A549 (cell line): ENCODE measurements around the gene TMTC2. TPM values are rescaled to one million over a fixed set of nuclear protein-coding genes. Genes with fewer than 3 reads are reported as not detected.

Experiments
- ATAC-seq, 2 experiments: fragments of 200-7000 bp in 1 of 2; fragments of >200 bp in 1 of 2; cut with Nextera tagmentation in 1 of 2; cut with Tn5 transposase in 1 of 2; 3 replicates each; pipeline versions ENCODE4 v1.8.0 to v1.9.1; 2018 to 2020; ENCODE audit warnings: mild to moderate bottlenecking in 1 of 2, moderate library complexity in 1 of 2
- CTCF ChIA-PET: fragments of 300-600 bp; sonication (Branson Sonifier 250); formaldehyde crosslinking; extraction: SDS; loops from one replicate; lab custom pipeline; 2021; ENCODE audit warnings: antibody characterized with exemption, inconsistent platforms; lab: Yijun Ruan, JAX
- POLR2A ChIA-PET: fragments of 350-600 bp; formaldehyde crosslinking; extraction: SDS; loops from one replicate; lab custom pipeline; 2021; ENCODE audit warnings: antibody characterized with exemption, inconsistent platforms; lab: Yijun Ruan, JAX
- DNase-seq, 2 experiments: peaks; one replicate each; pipeline versions ENCODE4 v3.0.0 to v3.0.0-alpha.2; 2011 to 2016; ENCODE audit warnings: low read depth in 1 of 2, low spot score in 1 of 2
- FAIRE-seq: peaks from 2 replicates; lab custom pipeline; 2011; peaks lifted over from hg19 to GRCh38; lab: Jason Lieb, UNC
- H3K27ac ChIP-seq, 2 experiments: fragments of >200 bp; sonication (Bioruptor Twin); formaldehyde crosslinking; 3 replicates each; pipeline ENCODE4 v1.5.1; 2016 to 2017
- H3K4me1 ChIP-seq: fragments of >200 bp; sonication (Bioruptor Twin); formaldehyde crosslinking; 3 replicates; pipeline ENCODE4 v1.6.1; 2016
- H3K4me2 ChIP-seq: fragments of >200 bp; sonication (Bioruptor Twin); formaldehyde crosslinking; 3 replicates; pipeline ENCODE4 v1.6.1; 2016
- H3K4me3 ChIP-seq: fragments of >200 bp; sonication (Bioruptor Twin); formaldehyde crosslinking; 3 replicates; pipeline ENCODE4 v1.5.1; 2016
- H3K9me3 ChIP-seq: fragments of >200 bp; sonication (Bioruptor Twin); formaldehyde crosslinking; 3 replicates; pipeline ENCODE4 v1.6.1; 2016
- ATOH8 ChIP-seq: fragments of 250-450 bp; sonication (Bioruptor Pico); IDR thresholded peaks from 2 replicates; pipeline ENCODE4 v1.5.0; 2020; ENCODE audit warnings: low read depth, mild to moderate bottlenecking, moderate library complexity
- BHLHE40 ChIP-seq: IDR thresholded peaks from 2 replicates; pipeline ENCODE4 v1.6.1; 2012; ENCODE audit warnings: low read depth, low read length, inconsistent platforms
- CBX2 ChIP-seq: fragments of 200-600 bp; sonication (generic); IDR thresholded peaks from 2 replicates; pipeline ENCODE4 v1.6.1; 2016; ENCODE audit warnings: low read depth, mild to moderate bottlenecking, borderline replicate concordance
- CEBPB ChIP-seq, 2 experiments: fragments of >200 bp in 1 of 2; sonication (Bioruptor Twin) in 1 of 2; formaldehyde crosslinking in 1 of 2; IDR thresholded peaks; 2 replicates each; pipeline ENCODE4 v1.6.1; 2012 to 2016
- EHMT2 ChIP-seq: fragments of 200-600 bp; sonication (generic); IDR thresholded peaks from 2 replicates; pipeline ENCODE4 v1.6.1; 2016; ENCODE audit warnings: antibody characterized with exemption, low read depth, mild to moderate bottlenecking, moderate library complexity
- EP300 ChIP-seq, 2 experiments: fragments of >200 bp; sonication (Bioruptor Twin); formaldehyde crosslinking; IDR thresholded peaks; 2 replicates in 1 of 2; 3 replicates in 1 of 2; pipeline ENCODE4 v1.6.1; 2016 to 2017
- ESRRA ChIP-seq: fragments of 150-350 bp; IDR thresholded peaks from 2 replicates; pipeline ENCODE4 v1.6.1; 2014; ENCODE audit warnings: mild to moderate bottlenecking, low read length, borderline replicate concordance
- FOSB ChIP-seq: fragments of 250-450 bp; sonication (Bioruptor Pico); IDR thresholded peaks from 2 replicates; pipeline ENCODE4 v1.5.0; 2020; ENCODE audit warnings: mild to moderate bottlenecking, moderate library complexity
- FOXS1 ChIP-seq: fragments of 250-450 bp; sonication (Bioruptor Pico); IDR thresholded peaks from 2 replicates; pipeline ENCODE4 v1.5.0; 2020; ENCODE audit warnings: mild to moderate bottlenecking, moderate library complexity
- GATA3 ChIP-seq: IDR thresholded peaks from 2 replicates; pipeline ENCODE4 v1.6.1; 2012; ENCODE audit warnings: borderline replicate concordance
- HDAC2 ChIP-seq: fragments of 200-600 bp; sonication (generic); IDR thresholded peaks from 2 replicates; pipeline ENCODE4 v1.6.1; 2016
- HOXB5 ChIP-seq: fragments of 250-450 bp; sonication (Bioruptor Pico); IDR thresholded peaks from 2 replicates; pipeline ENCODE4 v1.5.0; 2020; ENCODE audit warnings: mild to moderate bottlenecking, moderate library complexity
- JUNB ChIP-seq: fragments of >200 bp; sonication (Bioruptor Twin); formaldehyde crosslinking; IDR thresholded peaks from 2 replicates; pipeline ENCODE4 v1.6.1; 2016
- MAZ ChIP-seq: fragments of 150-350 bp; IDR thresholded peaks from 2 replicates; pipeline ENCODE4 v1.6.1; 2014; ENCODE audit warnings: antibody characterized with exemption, low read depth, low read length, borderline replicate concordance
- NR3C1 ChIP-seq: fragments of >200 bp; sonication (Bioruptor Twin); formaldehyde crosslinking; IDR thresholded peaks from 3 replicates; pipeline ENCODE4 v1.6.1; 2017
- PHF8 ChIP-seq: fragments of 200-600 bp; sonication (generic); IDR thresholded peaks from 2 replicates; pipeline ENCODE4 v1.6.1; 2016; ENCODE audit warnings: low read depth, mild to moderate bottlenecking, antibody characterized with exemption, moderate library complexity, borderline replicate concordance
- POLR2AphosphoS2 ChIP-seq: conservative IDR thresholded peaks from 2 replicates; pipeline ENCODE4 v1.6.1; 2012; ENCODE audit warnings: low read length, improper control_type of control experiment, inconsistent platforms
- RARB ChIP-seq: fragments of 250-450 bp; sonication (Bioruptor Pico); IDR thresholded peaks from 2 replicates; pipeline ENCODE4 v1.8.0; 2021; ENCODE audit warnings: mild to moderate bottlenecking, moderate library complexity
- RFX5 ChIP-seq: fragments of 450-650 bp; IDR thresholded peaks from 2 replicates; pipeline ENCODE4 v1.7.1; 2014; ENCODE audit warnings: antibody characterized with exemption, mild to moderate bottlenecking, moderate library complexity
- SMC3 ChIP-seq: fragments of >200 bp; sonication (Bioruptor Twin); formaldehyde crosslinking; IDR thresholded peaks from 3 replicates; pipeline ENCODE4 v1.6.1; 2018; ENCODE audit warnings: inconsistent platforms
- SREBF2 ChIP-seq: fragments of 450-650 bp; IDR thresholded peaks from 2 replicates; pipeline ENCODE4 v1.6.1; 2014; ENCODE audit warnings: mild to moderate bottlenecking, moderate library complexity
- TP53 ChIP-seq: fragments of 250-450 bp; sonication (Bioruptor Pico); IDR thresholded peaks from 2 replicates; pipeline ENCODE4 v1.5.0; 2021; ENCODE audit warnings: mild to moderate bottlenecking, moderate library complexity
- ZC3H11A ChIP-seq: fragments of 450-650 bp; IDR thresholded peaks from 2 replicates; pipeline ENCODE4 v1.6.1; 2014; ENCODE audit warnings: antibody characterized with exemption, mild to moderate bottlenecking
- ZFP36 ChIP-seq: fragments of 450-650 bp; IDR thresholded peaks from 2 replicates; pipeline ENCODE4 v1.6.1; 2014; ENCODE audit warnings: borderline replicate concordance; ENCODE audit not compliant: partially characterized antibody
- WGBS: methylation state at CpG from one replicate; pipeline ENCODE4 v1.1.6; 2017; ENCODE audit errors: missing lambda C conversion rate; 5-methylcytosine and 5-hydroxymethylcytosine counted together
- polyA plus RNA-seq, 4 experiments: library from polyadenylated mRNA; depleted of rRNA in 3 of 4; stranded (reverse); fragments of >200 nt; fragmentation: RNase III in 1 of 4; extraction: RNeasy Plus Mini Kit Qiagen cat#74134 plus additional on column Dnase treatment in 1 of 4; gene quantifications; 2 replicates in 3 of 4; 3 replicates in 1 of 4; pipeline ENCODE4 v1.2.3, GENCODE V29; 2011 to 2017
- TF ChIP-seq, protein P1 (sequence below): fragments of >200 bp; sonication (Bioruptor Twin); formaldehyde crosslinking; IDR thresholded peaks from 3 replicates; pipeline ENCODE4 v1.6.1; 2016

The TMTC2 gene
- polyA plus RNA-seq, 2 of the 4 experiments (the other 2 are of a cell fraction) = 1.8 to 5.3 TPM

GRCh38 chr12:82968631-82969367, 282.1 kb downstream of the TMTC2 start:
- CTCF ChIA-PET = no interaction called here
- DNase-seq (no peak), ATAC-seq (no peak), FAIRE-seq (no peak)
- Histone ChIP-seq H3K4me3 (no peak overlapping the region), H3K9me3 (no peaks in the 10 kb centered on the region), H3K27ac (no peak overlapping the region), H3K4me2 (no peak overlapping the region), H3K4me1 (no peaks in the 10 kb centered on the region)
- TF ChIP-seq PHF8 (no peak), NR3C1 (no peak), RFX5 (no peak), FOSB (CRISPR knock-in tag) (no peak), SREBF2 (no peak), CEBPB (IDR thresholded peaks at IDR 0.05) (no peak), EP300 (IDR thresholded peaks at IDR 0.05) (no peak)
- TF ChIP-seq, protein P1, sequence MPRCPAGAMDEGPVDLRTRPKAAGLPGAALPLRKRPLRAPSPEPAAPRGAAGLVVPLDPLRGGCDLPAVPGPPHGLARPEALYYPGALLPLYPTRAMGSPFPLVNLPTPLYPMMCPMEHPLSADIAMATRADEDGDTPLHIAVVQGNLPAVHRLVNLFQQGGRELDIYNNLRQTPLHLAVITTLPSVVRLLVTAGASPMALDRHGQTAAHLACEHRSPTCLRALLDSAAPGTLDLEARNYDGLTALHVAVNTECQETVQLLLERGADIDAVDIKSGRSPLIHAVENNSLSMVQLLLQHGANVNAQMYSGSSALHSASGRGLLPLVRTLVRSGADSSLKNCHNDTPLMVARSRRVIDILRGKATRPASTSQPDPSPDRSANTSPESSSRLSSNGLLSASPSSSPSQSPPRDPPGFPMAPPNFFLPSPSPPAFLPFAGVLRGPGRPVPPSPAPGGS = no peak
- POLR2A ChIA-PET = no interaction called here
- WGBS = 76% methylated on average over 3 of the region's 3 CpGs

GRCh38 chr12:82970614-82971013, 283.9 kb downstream of the TMTC2 start:
- H3K9me3 ChIP-seq = no peaks in the 10 kb centered on the region
- no peaks in the 10 kb centered on the region for H3K4me1 ChIP-seq
- ChIA-PET CTCF (no interaction called here), POLR2A (no interaction called here)
- WGBS = 100% methylated on average over 3 of the region's 3 CpGs
- ATAC-seq (no peak), FAIRE-seq (no peak), DNase-seq (no peak)
- H3K4me2 ChIP-seq = no peak overlapping the region
- TF ChIP-seq EHMT2 (no peak), HOXB5 (CRISPR knock-in tag) (no peak), HDAC2 (no peak), FOXS1 (CRISPR knock-in tag) (no peak), ZFP36 (no peak), GATA3 (no peak), ZC3H11A (no peak), RARB (CRISPR knock-in tag) (no peak), CBX2 (no peak), POLR2AphosphoS2 (no peak), RFX5 (no peak), FOSB (CRISPR knock-in tag) (no peak), MAZ (no peak), ATOH8 (CRISPR knock-in tag) (no peak), BHLHE40 (no peak), JUNB (no peak), TP53 (CRISPR knock-in tag) (no peak), SMC3 (no peak), ESRRA (no peak)
- TF ChIP-seq, protein P1 = no peak
- no peak overlapping the region for H3K4me3 ChIP-seq
- H3K27ac ChIP-seq = no peak overlapping the region
